GM12864 (cell line): ENCODE measurements around the gene MRPL2.

Experiments used
- DNase-seq: peaks from one replicate; pipeline ENCODE4 v3.0.0-alpha.2; 2011; ENCODE audit warnings: low read depth
- H3K4me3 ChIP-seq: 2 replicates; pipeline ENCODE4 v1.5.1; 2011; ENCODE audit warnings: mild to moderate bottlenecking, low read depth, low read length, control low read depth
- TF ChIP-seq, protein P1 (sequence below): IDR thresholded peaks from 2 replicates; pipeline ENCODE4 v1.5.1; 2011; ENCODE audit warnings: low read depth, mild to moderate bottlenecking, moderate library complexity, low read length, control low read depth, inconsistent platforms; ENCODE audit errors: missing control alignments

MRPL2 gene

GRCh38 chr6:43058531-43058930, 703 bp downstream of the MRPL2 start:
- TF ChIP-seq, protein P1, sequence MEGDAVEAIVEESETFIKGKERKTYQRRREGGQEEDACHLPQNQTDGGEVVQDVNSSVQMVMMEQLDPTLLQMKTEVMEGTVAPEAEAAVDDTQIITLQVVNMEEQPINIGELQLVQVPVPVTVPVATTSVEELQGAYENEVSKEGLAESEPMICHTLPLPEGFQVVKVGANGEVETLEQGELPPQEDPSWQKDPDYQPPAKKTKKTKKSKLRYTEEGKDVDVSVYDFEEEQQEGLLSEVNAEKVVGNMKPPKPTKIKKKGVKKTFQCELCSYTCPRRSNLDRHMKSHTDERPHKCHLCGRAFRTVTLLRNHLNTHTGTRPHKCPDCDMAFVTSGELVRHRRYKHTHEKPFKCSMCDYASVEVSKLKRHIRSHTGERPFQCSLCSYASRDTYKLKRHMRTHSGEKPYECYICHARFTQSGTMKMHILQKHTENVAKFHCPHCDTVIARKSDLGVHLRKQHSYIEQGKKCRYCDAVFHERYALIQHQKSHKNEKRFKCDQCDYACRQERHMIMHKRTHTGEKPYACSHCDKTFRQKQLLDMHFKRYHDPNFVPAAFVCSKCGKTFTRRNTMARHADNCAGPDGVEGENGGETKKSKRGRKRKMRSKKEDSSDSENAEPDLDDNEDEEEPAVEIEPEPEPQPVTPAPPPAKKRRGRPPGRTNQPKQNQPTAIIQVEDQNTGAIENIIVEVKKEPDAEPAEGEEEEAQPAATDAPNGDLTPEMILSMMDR = no peak
- DNase-seq = no peak
- peak overlapping the region; percentile 98 for H3K4me3 ChIP-seq

DNA sequence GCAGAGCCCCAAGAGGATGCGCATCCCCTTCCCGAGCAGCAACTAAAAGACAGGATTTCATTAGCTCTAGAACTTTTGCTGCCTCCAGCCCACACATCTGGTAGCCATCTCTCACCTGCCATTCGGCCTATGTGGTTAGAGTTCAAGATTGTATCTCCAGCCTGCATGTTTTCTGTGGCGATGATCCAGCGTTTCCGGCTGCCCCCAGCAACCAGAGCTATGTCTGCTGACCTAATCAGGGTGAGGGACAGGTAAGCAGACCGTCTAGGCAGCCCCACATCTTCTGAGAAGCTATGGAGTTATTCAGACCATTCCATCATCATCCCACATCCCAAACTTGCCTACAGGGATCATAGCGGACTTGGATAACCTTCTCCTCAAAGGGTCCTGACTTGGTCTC, 3.3 kb downstream of the MRPL2 start:
- DNase-seq = no peak
- H3K4me3 ChIP-seq = no peak overlapping the region
- TF ChIP-seq, protein P1 = no peak

DNA sequence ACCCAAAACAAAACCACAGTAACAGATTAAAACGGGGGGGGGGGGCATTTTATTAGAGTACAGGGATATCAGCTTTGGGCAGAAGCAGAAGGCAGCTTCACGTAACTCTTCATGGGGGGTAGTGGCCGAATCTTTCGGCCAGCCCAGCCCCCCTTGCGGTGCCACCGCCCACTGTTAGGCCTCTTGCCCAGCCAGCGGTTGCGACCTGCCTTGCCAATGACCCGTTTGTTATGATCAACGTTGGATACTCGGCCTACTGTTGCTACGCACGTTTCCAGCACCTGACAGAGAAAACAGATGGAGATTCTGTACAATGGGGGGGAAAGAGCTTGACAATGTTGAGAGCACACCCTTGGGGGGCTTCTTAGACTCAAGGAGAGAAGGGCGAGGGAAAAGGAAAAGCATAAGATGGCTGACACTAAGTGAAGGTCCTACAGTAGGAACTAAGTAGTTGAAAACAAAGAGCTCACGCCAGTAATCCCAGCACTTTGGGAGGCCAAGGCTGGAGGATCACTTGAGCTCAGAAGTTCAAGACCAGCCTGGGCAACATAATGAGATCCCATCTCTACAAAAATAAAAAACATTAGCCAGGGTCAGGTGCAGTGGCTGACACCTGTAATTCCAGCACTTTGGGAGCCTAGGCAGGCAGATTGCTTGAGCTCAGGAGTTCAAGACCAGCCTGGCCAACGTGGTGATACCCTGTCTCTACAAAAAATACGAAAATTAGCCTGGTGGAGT, 4.9 kb downstream of the MRPL2 start:
- H3K4me3 ChIP-seq = peak overlapping the region; percentile 78
- TF ChIP-seq, protein P1 = no peak
- no peak for DNase-seq

DNA sequence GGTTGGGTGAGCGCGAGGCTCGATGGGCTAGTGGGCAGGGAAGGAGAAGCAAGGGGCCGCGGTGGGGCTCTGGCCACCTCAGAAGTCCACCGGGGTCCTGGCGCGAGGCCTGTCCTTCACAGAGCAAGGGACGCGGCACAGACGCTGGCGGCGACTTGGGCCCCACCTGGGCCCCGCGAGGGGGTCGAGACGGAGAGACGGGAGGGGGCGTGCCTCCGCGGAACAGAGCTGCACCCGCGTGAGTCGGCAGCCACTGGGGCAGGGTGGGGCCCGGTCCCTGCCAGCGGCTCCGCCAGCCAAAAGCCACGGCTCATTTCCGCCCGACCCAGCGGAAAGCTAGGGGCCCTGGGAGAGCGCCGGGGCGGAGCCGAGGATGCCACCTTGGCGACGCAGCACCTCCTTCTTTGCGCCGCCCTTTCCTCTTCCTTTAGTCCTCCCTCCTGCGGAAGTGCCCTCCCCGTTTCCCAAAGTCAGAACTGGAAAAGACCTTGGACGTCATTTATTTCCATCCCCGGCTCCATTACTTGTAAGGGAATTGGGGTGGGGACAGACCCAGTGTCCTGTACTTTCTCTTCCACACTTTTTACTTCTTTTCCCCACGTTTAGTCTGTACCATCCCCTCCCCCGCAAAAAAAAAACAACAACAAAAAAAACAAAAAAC, 5.6 kb downstream of the MRPL2 start, which contains the start of gene CUL7:
Gene CUL7, minus strand, starts transcription at position 307 of the 661 bp plus-strand sequence. CDS start 1,063 bp downstream, outside the sequence.
- peak; percentile 66 for DNase-seq
- peak within 1 kb of the TSS; percentile 78 for H3K4me3 ChIP-seq
- TF ChIP-seq, protein P1 = no peak

GRCh38 chr6:43052842-43053544, 6.2 kb downstream of the MRPL2 start:
- no peak for DNase-seq
- TF ChIP-seq, protein P1 = no peak
- peak overlapping the region; percentile 78 for H3K4me3 ChIP-seq

DNA sequence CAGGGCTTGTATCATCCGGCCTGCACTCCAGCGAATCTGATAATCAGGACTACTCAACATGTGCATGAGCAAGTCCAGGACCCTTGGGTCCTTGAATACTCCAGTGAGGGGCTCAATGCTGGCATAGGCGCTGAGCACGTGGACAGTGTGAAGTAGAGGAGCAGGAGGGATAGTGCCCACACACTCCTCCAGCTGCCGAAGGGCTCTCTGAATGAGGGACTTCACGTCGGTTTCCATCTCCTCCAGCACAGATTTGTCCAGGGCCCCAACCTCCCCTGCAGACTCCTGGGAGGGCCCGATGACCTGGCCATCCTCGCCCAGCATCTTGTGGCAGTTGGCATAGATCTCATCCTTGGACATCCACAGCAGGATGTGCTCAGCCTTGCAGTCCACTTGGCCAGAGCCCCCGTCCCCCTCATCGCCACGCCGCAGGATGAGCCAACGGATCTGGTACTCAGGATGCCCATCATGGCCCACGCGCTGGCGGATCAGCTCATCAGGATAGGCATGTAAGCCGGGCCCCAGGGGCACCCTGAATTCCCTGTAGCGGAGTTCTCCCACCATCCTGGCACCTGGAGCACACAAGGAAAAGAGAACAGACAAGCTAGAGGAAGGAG, 6.9 kb downstream of the MRPL2 start:
- H3K4me3 ChIP-seq = peak overlapping the region; percentile 78
- no peak for DNase-seq
- TF ChIP-seq, protein P1 = no peak
